GM12865 (cell line): ENCODE results near the gene ADAMTSL2.

ENCODE experiments used
- DNase-seq: peaks from one replicate; pipeline ENCODE4 v3.0.0; 2010; ENCODE audit warnings: low read depth
- H3K4me3 ChIP-seq: 2 replicates; pipeline ENCODE4 v1.5.1; 2011; ENCODE audit warnings: mild to moderate bottlenecking, low read depth, low read length, control low read depth
- TF ChIP-seq, protein P1 (sequence below): IDR thresholded peaks from 2 replicates; pipeline ENCODE4 v1.5.1; 2011; ENCODE audit warnings: low read length, control low read depth, low read depth, inconsistent platforms; ENCODE audit not compliant: insufficient read depth; ENCODE audit errors: missing control alignments

The ADAMTSL2 gene

DNA sequence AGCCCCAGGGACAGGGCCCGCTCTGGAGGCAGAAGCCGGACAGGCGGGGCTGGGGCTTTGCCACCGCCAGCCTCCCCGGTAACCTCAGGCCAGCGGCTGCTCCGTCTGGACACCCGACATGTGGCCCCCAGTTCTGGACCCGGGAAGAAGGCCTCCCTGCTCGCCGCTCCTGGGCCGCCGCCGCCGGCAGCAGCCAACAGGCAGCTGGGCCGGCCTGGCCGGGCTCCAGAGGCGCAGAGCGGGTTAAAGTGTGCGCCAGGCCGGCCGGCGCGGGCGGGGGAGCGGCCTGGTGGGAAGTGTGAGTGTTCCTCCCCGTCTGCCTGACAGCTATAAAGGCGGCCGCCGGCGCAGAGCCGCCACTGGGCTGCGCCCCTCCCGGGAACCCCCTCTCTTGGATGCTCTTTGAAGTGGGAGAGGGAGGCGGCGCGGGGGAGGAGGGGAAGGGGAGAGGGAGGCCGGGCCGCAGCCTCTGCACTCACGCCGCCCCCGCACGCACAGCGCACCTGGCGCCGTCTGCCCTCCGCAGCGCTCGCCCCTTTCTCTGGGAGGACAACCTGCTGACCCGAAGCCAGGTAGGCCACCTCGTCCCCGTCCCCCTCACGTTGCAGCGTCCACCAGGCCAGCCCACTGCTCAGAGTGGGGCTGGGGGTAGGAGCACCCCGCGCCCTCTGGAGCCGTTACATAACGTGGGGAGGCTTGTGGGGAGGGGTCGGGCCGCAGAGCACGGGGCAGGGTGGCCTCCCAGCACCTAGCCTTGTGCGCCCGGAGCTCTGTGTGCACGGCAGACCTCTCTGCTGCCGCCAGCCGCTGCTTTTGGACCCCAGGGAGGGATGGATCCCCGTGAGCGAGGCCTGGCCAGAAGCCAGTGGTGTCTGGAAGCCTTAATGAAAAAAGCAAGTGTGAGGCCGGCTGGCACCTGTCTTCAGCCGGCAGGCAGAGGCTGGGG, at the start of gene ADAMTSL2:
Gene ADAMTSL2, plus strand, starts transcription at position 359 of the 946 bp plus-strand sequence. CDS start 2,009 bp downstream, outside the sequence.
- H3K4me3 ChIP-seq = no peak within 1 kb of the TSS
- peak; percentile 5 for DNase-seq
- TF ChIP-seq, protein P1, sequence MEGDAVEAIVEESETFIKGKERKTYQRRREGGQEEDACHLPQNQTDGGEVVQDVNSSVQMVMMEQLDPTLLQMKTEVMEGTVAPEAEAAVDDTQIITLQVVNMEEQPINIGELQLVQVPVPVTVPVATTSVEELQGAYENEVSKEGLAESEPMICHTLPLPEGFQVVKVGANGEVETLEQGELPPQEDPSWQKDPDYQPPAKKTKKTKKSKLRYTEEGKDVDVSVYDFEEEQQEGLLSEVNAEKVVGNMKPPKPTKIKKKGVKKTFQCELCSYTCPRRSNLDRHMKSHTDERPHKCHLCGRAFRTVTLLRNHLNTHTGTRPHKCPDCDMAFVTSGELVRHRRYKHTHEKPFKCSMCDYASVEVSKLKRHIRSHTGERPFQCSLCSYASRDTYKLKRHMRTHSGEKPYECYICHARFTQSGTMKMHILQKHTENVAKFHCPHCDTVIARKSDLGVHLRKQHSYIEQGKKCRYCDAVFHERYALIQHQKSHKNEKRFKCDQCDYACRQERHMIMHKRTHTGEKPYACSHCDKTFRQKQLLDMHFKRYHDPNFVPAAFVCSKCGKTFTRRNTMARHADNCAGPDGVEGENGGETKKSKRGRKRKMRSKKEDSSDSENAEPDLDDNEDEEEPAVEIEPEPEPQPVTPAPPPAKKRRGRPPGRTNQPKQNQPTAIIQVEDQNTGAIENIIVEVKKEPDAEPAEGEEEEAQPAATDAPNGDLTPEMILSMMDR = no peak

DNA sequence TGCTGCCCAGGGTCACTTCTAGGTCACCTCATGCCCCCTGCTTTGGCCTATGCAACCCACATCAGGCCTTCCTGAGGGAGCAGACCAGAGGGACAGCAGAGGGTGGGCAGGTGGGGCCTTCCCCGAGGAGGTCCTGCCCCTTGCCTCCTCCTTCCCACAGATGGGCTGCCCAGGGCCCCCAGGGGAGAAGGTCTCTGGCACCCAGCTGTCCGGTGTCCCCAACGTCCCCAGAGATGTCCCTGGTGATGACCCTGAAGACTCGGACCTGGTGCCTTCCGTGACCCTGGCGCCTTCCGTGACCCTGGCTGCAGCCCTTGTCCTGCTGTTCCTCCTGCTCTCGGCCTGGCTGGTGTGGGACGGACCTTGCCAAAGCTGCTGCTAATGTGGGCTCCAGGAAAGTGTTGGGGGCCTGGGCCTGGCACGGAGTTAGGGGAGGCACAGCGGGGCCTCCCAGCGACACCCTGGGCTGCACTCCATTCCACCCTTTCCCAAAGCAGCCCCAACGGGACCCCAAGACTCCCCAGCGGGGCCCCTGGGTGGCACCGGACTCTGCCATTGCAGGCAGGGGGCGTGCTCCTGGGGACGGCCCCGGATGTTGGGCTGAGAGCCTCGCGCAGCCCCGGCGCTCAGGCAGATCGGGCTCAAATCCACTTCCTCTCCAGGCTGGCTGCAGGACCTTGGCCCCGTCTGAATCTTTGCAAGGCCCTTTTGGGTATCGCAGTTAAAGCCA, 48.8 kb upstream of the ADAMTSL2 start:
- TF ChIP-seq, protein P1 = peak; percentile 22
- no peak overlapping the region for H3K4me3 ChIP-seq
- DNase-seq = peak; percentile 58

DNA sequence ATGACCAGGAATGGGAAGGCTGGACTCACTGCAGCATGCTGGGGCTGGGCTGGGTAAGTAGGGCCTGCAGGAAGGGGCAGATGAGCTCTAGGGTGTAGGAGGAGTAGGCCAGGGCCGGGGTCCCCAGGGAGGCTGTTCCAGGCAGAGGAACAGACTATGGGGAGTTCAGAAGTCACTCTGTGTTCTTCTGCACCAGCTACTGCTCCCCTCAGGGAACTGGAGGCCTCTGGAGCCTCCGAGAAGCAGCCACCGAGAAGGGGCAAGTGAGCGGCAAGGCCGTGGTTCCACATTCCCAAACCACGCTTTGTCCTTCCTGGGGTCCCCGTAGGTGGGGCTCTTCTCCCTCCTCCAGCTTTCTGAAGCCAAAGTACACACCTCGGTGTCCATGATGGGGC, 47.2 kb upstream of the ADAMTSL2 start:
- no peak for DNase-seq
- TF ChIP-seq, protein P1 = no peak
- no peak overlapping the region for H3K4me3 ChIP-seq

DNA sequence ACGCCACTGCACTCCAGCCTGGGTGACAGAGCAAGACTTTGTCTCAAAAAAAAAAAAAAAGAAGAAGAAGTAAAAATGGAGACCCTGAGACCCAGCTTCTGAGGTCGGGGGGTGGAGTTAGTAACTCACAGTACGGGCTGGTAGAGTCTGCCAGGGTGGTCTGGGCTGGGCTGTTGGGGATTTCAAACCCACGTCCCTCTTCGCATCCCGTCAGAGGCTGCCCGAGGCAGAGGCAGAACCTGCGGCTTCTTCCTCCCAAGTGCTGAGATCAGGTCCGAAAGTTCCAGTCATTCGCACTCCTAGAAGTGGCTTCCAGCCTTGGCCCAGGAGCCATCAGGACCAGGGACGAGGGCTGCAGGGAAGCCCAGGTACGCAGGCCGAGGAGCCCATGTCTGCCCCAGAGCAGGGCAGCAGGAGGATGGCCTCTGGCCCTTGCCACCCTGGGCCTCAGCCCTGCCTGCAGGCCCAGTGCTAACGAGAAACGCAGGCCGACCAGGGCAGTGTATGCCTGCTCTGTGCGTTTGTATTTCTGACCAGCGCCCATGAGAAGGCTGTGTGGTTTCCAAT, 45.7 kb upstream of the ADAMTSL2 start:
- TF ChIP-seq, protein P1 = no peak
- no peak for DNase-seq
- no peak overlapping the region for H3K4me3 ChIP-seq

DNA sequence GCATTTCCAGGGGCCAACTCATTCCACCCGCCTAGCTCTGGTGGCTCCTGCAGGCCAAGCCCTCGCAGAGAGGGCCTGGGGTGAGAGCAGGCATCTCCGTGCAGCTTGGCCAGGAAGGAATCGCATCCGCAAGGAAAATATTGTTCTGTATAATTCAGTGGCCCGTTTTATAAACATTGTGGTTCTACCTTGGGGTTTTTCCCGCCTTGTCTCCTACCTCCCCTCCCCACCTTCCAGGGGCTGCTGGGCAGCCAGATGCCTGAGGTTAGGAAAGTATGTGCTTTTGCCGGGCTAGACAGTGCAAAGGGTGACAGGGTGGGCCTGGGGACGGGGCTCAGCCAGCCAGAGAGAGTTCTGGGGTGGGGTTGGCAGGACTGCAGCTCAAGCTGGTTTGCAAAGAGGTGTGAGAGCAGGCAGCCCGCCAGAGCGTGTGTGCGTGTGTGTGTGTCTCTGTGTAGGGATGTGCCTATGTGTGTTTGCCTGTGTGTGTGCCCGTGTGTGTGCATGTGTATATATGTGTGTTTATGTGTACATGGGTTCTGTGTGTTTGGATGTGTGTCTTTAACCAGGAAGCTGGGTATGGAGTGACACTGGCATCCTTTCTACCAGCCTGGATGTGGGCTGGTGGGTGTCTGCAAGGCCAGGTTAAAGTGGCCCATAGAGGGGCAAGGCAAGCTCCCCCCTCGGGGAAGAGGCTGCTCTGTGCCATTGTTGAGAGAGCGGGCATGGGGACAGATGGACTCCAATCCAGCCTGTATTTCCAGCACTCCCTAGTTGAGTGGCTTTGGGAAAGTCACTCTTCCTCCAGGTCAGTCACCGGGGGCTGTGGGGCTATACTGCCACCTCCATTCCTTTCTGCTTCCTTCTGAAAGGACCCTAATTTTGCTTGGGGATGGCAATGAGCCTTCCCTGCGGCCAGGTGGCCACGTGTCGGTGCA, 45.0 kb upstream of the ADAMTSL2 start:
- H3K4me3 ChIP-seq = no peak overlapping the region
- TF ChIP-seq, protein P1 = no peak
- no peak for DNase-seq

DNA sequence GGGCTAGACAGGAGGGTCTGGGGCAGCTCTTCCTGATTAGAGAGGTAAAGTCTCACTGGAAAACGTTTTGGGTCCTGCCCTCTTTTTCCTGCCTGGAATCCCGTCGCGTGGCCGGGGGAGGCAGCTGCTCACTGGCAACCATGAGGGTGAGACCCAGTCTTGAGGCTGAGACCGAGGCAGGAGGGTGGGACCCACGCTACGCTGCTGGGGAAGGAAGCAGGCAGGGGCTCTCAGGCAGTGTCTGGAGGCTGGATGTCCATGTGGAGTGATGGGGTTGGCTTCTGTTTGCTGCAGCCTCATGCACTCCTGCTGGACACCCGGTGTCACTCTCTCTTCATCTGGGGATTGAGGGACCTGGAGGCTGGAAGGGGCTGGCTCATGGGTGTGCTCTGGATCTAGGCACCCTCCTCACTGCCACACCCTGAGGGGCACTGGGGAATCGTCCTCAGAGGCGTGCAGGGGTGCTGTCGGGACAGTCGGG, 44.3 kb upstream of the ADAMTSL2 start:
- H3K4me3 ChIP-seq = no peak overlapping the region
- no peak for DNase-seq
- TF ChIP-seq, protein P1 = no peak
